Lung microvascular endothelial cell (primary cell): ENCODE measurements around the gene ZEB1. TPM values are rescaled to one million over a fixed set of nuclear protein-coding genes. Genes with fewer than 3 reads are reported as not detected.
"Not testable (repeated sequence)": the region's sequence is repeated elsewhere in the genome, so short reads cannot be mapped to it uniquely, and the experiment has no call there.

Experiments
- DNase-seq, 2 donors: peaks; one replicate each; pipeline versions ENCODE4 v3.0.0 to v3.0.0-alpha.2; 2010; ENCODE audit warnings: low read depth in 2 of 2
- total RNA-seq: library from RNA; depleted of rRNA; stranded (reverse); fragments of >200 nt; gene quantifications from 2 replicates; pipeline ENCODE4 v1.2.1, GENCODE V29; 2014

Gene ZEB1
- total RNA-seq, 1 donor from 2014 or later: 69.4 TPM

GRCh38 chr10:31421322-31421721 is 102.3 kb downstream of the ZEB1 start:
- DNase-seq: no peak

- no peak for DNase-seq
Observed at GRCh38 chr10:31422634-31423033, 103.6 kb downstream of the ZEB1 start.

- DNase-seq: no peak
Observed at GRCh38 chr10:31424473-31424872, 105.5 kb downstream of the ZEB1 start.

GRCh38 chr10:31426401-31426800 is 107.4 kb downstream of the ZEB1 start:
- peak; percentile 94 to 98 for DNase-seq

GRCh38 chr10:31427334-31427733 is 108.3 kb downstream of the ZEB1 start:
- DNase-seq: peak; percentile 64 to 88

- not testable (repeated sequence) for DNase-seq
Observed at GRCh38 chr10:31428499-31428898, 109.5 kb downstream of the ZEB1 start.

- DNase-seq: no peak
Observed at GRCh38 chr10:31431021-31431420, 112.0 kb downstream of the ZEB1 start.

- DNase-seq: no peak
Observed at GRCh38 chr10:31437959-31438358, 118.9 kb downstream of the ZEB1 start.

- DNase-seq: no peak
Observed at GRCh38 chr10:31451766-31452165, 132.8 kb downstream of the ZEB1 start.

- no peak for DNase-seq
Observed at GRCh38 chr10:31456468-31456867, 137.5 kb downstream of the ZEB1 start.

GRCh38 chr10:31457858-31458257 is 138.8 kb downstream of the ZEB1 start:
- no peak for DNase-seq

GRCh38 chr10:31458974-31459373 is 140.0 kb downstream of the ZEB1 start:
- DNase-seq: no peak

- DNase-seq: no peak
Observed at GRCh38 chr10:31460242-31460641, 141.2 kb downstream of the ZEB1 start.

GRCh38 chr10:31464552-31464951 is 145.5 kb downstream of the ZEB1 start:
- no peak for DNase-seq

GRCh38 chr10:31466313-31466712 is 147.3 kb downstream of the ZEB1 start:
- DNase-seq: no peak

- DNase-seq: peak; percentile 47 to 58
Observed at GRCh38 chr10:31467791-31468535, 148.9 kb downstream of the ZEB1 start.

GRCh38 chr10:31468536-31468859 is 149.5 kb downstream of the ZEB1 start:
- DNase-seq: no peak

- DNase-seq: no peak
Observed at GRCh38 chr10:31475519-31475918, 156.5 kb downstream of the ZEB1 start.

- no peak for DNase-seq
Observed at GRCh38 chr10:31476088-31476487, 157.1 kb downstream of the ZEB1 start.

GRCh38 chr10:31477584-31477983 is 158.6 kb downstream of the ZEB1 start:
- peak; percentile 40 to 74 for DNase-seq

- DNase-seq: peak in 1 of 2 donors; percentile 36
Observed at GRCh38 chr10:31479752-31480151, 160.7 kb downstream of the ZEB1 start.

- DNase-seq: no peak
Observed at GRCh38 chr10:31483546-31483945, 164.5 kb downstream of the ZEB1 start.

- peak in 1 of 2 donors; percentile 17 for DNase-seq
Observed at GRCh38 chr10:31484431-31485135, 165.6 kb downstream of the ZEB1 start.
